HFFc6 (cell line): ENCODE results near the gene HCAR1. TPM values are rescaled to one million over a fixed set of nuclear protein-coding genes. Genes with fewer than 3 reads are reported as not detected.
"Not testable (repeated sequence)": the region's sequence is repeated elsewhere in the genome, so short reads cannot be mapped to it uniquely, and the experiment has no call there.

Experiments used
- DNase-seq: peaks from one replicate; pipeline ENCODE4 v3.0.0-alpha.2; 2018
- H3K27ac Mint-ChIP-seq: 2 replicates; pipeline ENCODE4 v1.8.0; 2020; ENCODE audit warnings: mild to moderate bottlenecking, mixed read lengths
- H3K27me3 Mint-ChIP-seq: 2 replicates; pipeline ENCODE4 v1.8.0; 2021; ENCODE audit warnings: mild to moderate bottlenecking, moderate library complexity, mixed read lengths; ENCODE audit not compliant: insufficient read depth
- H3K36me3 Mint-ChIP-seq: 2 replicates; pipeline ENCODE4 v1.8.0; 2021; ENCODE audit warnings: low read depth, mixed read lengths
- H3K4me1 Mint-ChIP-seq: 2 replicates; pipeline ENCODE4 v1.8.0; 2020; ENCODE audit warnings: low read depth, mixed read lengths
- H3K4me3 Mint-ChIP-seq: 2 replicates; pipeline ENCODE4 v1.8.0; 2020; ENCODE audit warnings: mild to moderate bottlenecking, moderate library complexity, mixed read lengths
- H3K9me3 Mint-ChIP-seq: 2 replicates; pipeline ENCODE4 v1.8.0; 2020; ENCODE audit warnings: mild to moderate bottlenecking, mixed read lengths
- CTCF ChIP-seq: fragments of 200-600 bp; sonication (generic); IDR thresholded peaks from 2 replicates; pipeline ENCODE4 v1.5.0; 2021; ENCODE audit warnings: antibody characterized with exemption, mild to moderate bottlenecking
- total RNA-seq, 6 experiments: library from RNA; stranded (reverse); fragmentation: NEBNext Ultra II Directional; extraction: Animal tissue kit (Norgen Biotek cat#: 25700); gene quantifications; 2 replicates in 1 of 6; 3 replicates in 5 of 6; pipeline ENCODE4 v1.2.3, GENCODE V29; 2021

The HCAR1 gene
- total RNA-seq, 6 experiments from 2014 or later, result not detected

GRCh38 chr12:122702890-122703611 lies 27.6 kb downstream of the HCAR1 start, which contains the start of gene HCAR2:
Gene HCAR2 (minus strand): TSS chr12:122703357. CDS start chr12:122703283, 74 bp downstream.
- H3K4me3 Mint-ChIP-seq, result not testable (repeated sequence)

DNA sequence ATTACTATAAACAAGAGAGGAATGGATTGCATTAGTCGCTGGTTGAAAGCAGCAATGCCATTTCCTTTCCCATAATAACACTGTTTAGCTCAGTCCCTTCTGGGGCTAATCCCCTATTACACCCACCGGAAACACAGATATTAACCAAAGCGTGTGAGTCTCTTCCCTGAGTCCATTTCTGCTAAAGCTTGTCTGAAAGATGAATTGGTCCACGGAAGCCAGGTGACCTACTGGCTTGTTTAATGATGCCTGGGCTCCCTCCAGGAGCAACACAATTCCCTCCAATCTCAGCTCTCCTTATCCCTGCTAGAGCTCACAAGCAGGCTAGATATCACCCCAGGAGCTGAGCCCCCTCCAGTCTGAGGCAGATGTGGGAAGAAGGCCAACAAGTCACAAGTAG lies 29.2 kb downstream of the HCAR1 start:
- peaks cover 13% of the 10 kb centered on the region for H3K4me1 Mint-ChIP-seq
- not testable (repeated sequence) for H3K36me3 Mint-ChIP-seq, H3K27ac Mint-ChIP-seq, H3K9me3 Mint-ChIP-seq, H3K4me3 Mint-ChIP-seq, H3K27me3 Mint-ChIP-seq, DNase-seq

More at GRCh38 chr12:122702890-122703611, 27.6 kb downstream of the HCAR1 start, which contains the start of gene HCAR2:
- not testable (repeated sequence) for H3K36me3 Mint-ChIP-seq, H3K27me3 Mint-ChIP-seq, H3K27ac Mint-ChIP-seq, H3K9me3 Mint-ChIP-seq, DNase-seq
- H3K4me1 Mint-ChIP-seq, result peaks cover 13% of the 10 kb centered on the region

- H3K27me3 Mint-ChIP-seq, H3K27ac Mint-ChIP-seq, DNase-seq, H3K9me3 Mint-ChIP-seq, H3K36me3 Mint-ChIP-seq, H3K4me3 Mint-ChIP-seq: not testable (repeated sequence)
- peaks cover 13% of the 10 kb centered on the region for H3K4me1 Mint-ChIP-seq
Measured at GRCh38 chr12:122700038-122700710, 30.5 kb downstream of the HCAR1 start.

- H3K36me3 Mint-ChIP-seq, H3K4me3 Mint-ChIP-seq, H3K27me3 Mint-ChIP-seq, H3K27ac Mint-ChIP-seq, H3K9me3 Mint-ChIP-seq, DNase-seq: not testable (repeated sequence)
- peaks cover 11% of the 10 kb centered on the region for H3K4me1 Mint-ChIP-seq
Measured at GRCh38 chr12:122696922-122697321, 33.7 kb downstream of the HCAR1 start.

GRCh38 chr12:122691566-122691965 lies 39.1 kb downstream of the HCAR1 start:
- H3K4me3 Mint-ChIP-seq, result no peak overlapping the region
- no peaks in the 10 kb centered on the region for H3K4me1 Mint-ChIP-seq
- no peaks in the 10 kb centered on the region for H3K36me3 Mint-ChIP-seq
- DNase-seq, result no peak
- H3K27me3 Mint-ChIP-seq, result no peaks in the 10 kb centered on the region
- no peak for TF ChIP-seq CTCF
- no peaks in the 10 kb centered on the region for H3K9me3 Mint-ChIP-seq
- H3K27ac Mint-ChIP-seq, result no peak overlapping the region

- no peaks in the 10 kb centered on the region for H3K36me3 Mint-ChIP-seq
- H3K4me3 Mint-ChIP-seq, result no peak overlapping the region
- no peaks in the 10 kb centered on the region for H3K9me3 Mint-ChIP-seq
- H3K27me3 Mint-ChIP-seq, result no peaks in the 10 kb centered on the region; the same call in 1 of the 2 replicates
- H3K4me1 Mint-ChIP-seq, result no peaks in the 10 kb centered on the region
- no peak for TF ChIP-seq CTCF
- no peak overlapping the region for H3K27ac Mint-ChIP-seq
- DNase-seq, result no peak
Measured at GRCh38 chr12:122688291-122688690, 42.4 kb downstream of the HCAR1 start.

GRCh38 chr12:122687086-122687485 lies 43.6 kb downstream of the HCAR1 start:
- DNase-seq, result no peak
- Mint-ChIP-seq H3K27me3 (no peaks in the 10 kb centered on the region; the same call in 1 of the 2 replicates), H3K4me1 (no peaks in the 10 kb centered on the region), H3K36me3 (no peaks in the 10 kb centered on the region), H3K27ac (no peak overlapping the region), H3K4me3 (no peak overlapping the region), H3K9me3 (no peaks in the 10 kb centered on the region)
- TF ChIP-seq CTCF, result no peak
